K562 (cell line): Measurements from ENCODE around the gene KISS1. TPM values are rescaled to one million over a fixed set of nuclear protein-coding genes. Genes with fewer than 3 reads are reported as not detected.

Experiments
- COPS2 ChIP-seq: fragments of 450-650 bp; conservative IDR thresholded peaks from 2 replicates; pipeline ENCODE4 v1.6.1; 2016; ENCODE audit warnings: mild to moderate bottlenecking, moderate library complexity
- DNMT1 ChIP-seq: fragments of 450-650 bp; IDR thresholded peaks from 2 replicates; pipeline ENCODE4 v1.6.1; 2016; ENCODE audit warnings: antibody characterized with exemption, mild to moderate bottlenecking
- E2F3 ChIP-seq: fragments of 250-450 bp; sonication (Bioruptor Pico); IDR thresholded peaks from 2 replicates; pipeline ENCODE4 v1.4.0; 2020; ENCODE audit warnings: mild to moderate bottlenecking
- ETV5 ChIP-seq: sonication (generic); formaldehyde crosslinking; IDR thresholded peaks from 2 replicates; pipeline ENCODE4 v1.4.0; 2020; ENCODE audit warnings: low read depth, mild to moderate bottlenecking, missing genetic modification reagents
- HNRNPH1 ChIP-seq: fragments of 200-400 bp; formaldehyde crosslinking; optimal IDR thresholded peaks from 2 replicates; pipeline ENCODE3; 2017; ENCODE audit warnings: low read depth, mild to moderate bottlenecking, low read length, moderate library complexity
- MYC ChIP-seq, 2 experiments: fragments of 250-450 bp in 1 of 2; sonication (Bioruptor Pico) in 1 of 2; IDR thresholded peaks; 2 replicates each; pipeline versions ENCODE4 v1.5.1 to v1.6.1; 2012 to 2021; ENCODE audit warnings: low read depth in 2 of 2, borderline replicate concordance in 1 of 2, improper control_type of control experiment in 1 of 2, low read length in 1 of 2, mild to moderate bottlenecking in 1 of 2, moderate library complexity in 1 of 2
- OTX1 ChIP-seq: fragments of 450-650 bp; formaldehyde crosslinking; IDR thresholded peaks from 2 replicates; pipeline ENCODE4 v1.4.0; 2022; ENCODE audit warnings: mild to moderate bottlenecking
- POU5F1 ChIP-seq: fragments of 150-350 bp; IDR thresholded peaks from 2 replicates; pipeline ENCODE4 v1.6.1; 2014; ENCODE audit warnings: borderline replicate concordance, low read length, low read depth, mild to moderate bottlenecking; ENCODE audit not compliant: partially characterized antibody
- SMARCC2 ChIP-seq: fragments of 450-650 bp; IDR thresholded peaks from 2 replicates; pipeline ENCODE4 v1.6.1; 2017; ENCODE audit warnings: antibody characterized with exemption, moderate library complexity, mild to moderate bottlenecking, low read depth
- STAG1 ChIP-seq: sonication (generic); formaldehyde crosslinking; IDR thresholded peaks from 2 replicates; pipeline ENCODE4 v1.5.0; 2020; ENCODE audit warnings: missing genetic modification reagents, borderline replicate concordance
- ZKSCAN3 ChIP-seq: fragments of 250-450 bp; sonication (Bioruptor Pico); IDR thresholded peaks from 2 replicates; pipeline ENCODE4 v1.4.0; 2020
- ZNF23 ChIP-seq: fragments of 250-450 bp; sonication (Bioruptor Pico); IDR thresholded peaks from 2 replicates; pipeline ENCODE4 v1.4.0; 2020; ENCODE audit warnings: mild to moderate bottlenecking
- ZNF384 ChIP-seq: IDR thresholded peaks from 2 replicates; pipeline ENCODE4 v1.6.1; 2012; ENCODE audit warnings: low read depth, low read length, improper control_type of control experiment
- ZNF507 ChIP-seq: conservative IDR thresholded peaks from 2 replicates; pipeline ENCODE4 v1.6.1; 2017; ENCODE audit warnings: missing genetic modification characterization, missing compliant biosample characterization
- ZNF780A ChIP-seq: fragments of 250-450 bp; sonication (Bioruptor Pico); IDR thresholded peaks from 2 replicates; pipeline ENCODE4 v1.5.0; 2021; ENCODE audit warnings: mild to moderate bottlenecking
- polyA plus RNA-seq, 8 experiments: library from polyadenylated mRNA; depleted of rRNA in 4 of 8; stranded (reverse) in 5 of 8; unstranded in 3 of 8; fragments of >200 nt; fragmentation: Nextera tagmentation in 2 of 8; fragmentation: Illumina TruSeq in 1 of 8; extraction: Ambion mirVana in 2 of 8; extraction: Trizol in 1 of 8; gene quantifications; 2 replicates each; pipeline versions ENCODE4 v1.2.1 to v1.2.3, GENCODE V29; 2011 to 2014; ENCODE audit warnings: inconsistent platforms in 1 of 8, missing spikeins in 1 of 8
- total RNA-seq, 7 experiments: library from RNA; depleted of rRNA in 6 of 7; stranded (reverse); fragments of >200 nt in 6 of 7; fragmentation: Illumina TruSeq in 2 of 7; extraction: Trizol in 2 of 7; gene quantifications; 2 replicates each; pipeline versions ENCODE4 v1.2.1 to v1.2.3, GENCODE V29; 2011 to 2021; ENCODE audit warnings: low replicate concordance in 1 of 7
- TF ChIP-seq, protein P1 (sequence below): fragments of 200-400 bp; formaldehyde crosslinking; IDR thresholded peaks from 2 replicates; pipeline ENCODE4 v1.6.1; 2017; ENCODE audit warnings: mild to moderate bottlenecking, low read depth, low read length, moderate library complexity
- TF ChIP-seq, protein P2 (sequence below): fragments of 450-650 bp; IDR thresholded peaks from 2 replicates; pipeline ENCODE4 v1.6.1; 2016; ENCODE audit warnings: low read depth

The KISS1 gene
- total and polyA plus RNA-seq, 9 of the 15 experiments (the other 6 are each of a cell fraction or from before 2014, with no cell fraction given), result 0.31 TPM; not detected in 8

DNA sequence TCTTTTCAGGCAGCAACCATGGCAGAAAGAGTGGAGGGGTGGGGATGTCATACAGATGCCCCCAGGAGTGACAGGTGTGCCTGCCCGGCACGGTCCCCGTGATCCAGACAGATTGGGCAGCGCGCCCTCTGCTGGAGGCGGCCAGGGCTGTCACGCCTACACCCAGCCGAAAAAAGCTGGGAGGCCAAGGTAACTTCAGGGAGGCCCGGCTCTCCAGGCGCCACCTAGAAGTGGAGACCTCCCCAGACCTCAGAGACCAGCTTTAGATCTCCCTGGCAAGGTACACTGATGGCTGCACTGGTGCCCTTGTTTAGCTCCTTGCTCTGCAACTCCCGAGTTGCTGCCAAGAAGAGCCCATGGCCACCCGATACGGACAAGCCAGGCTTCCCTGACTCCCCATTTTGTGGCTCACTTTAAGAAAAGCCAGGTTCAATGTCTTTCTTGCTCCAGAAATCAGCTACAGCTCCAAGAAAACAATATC, 10.9 kb upstream of the KISS1 start (continued):
- TF ChIP-seq OTX1 (CRISPR knock-in tag), result peak; percentile 53; the same call in 1 of the 2 replicates
- no peak for TF ChIP-seq ZNF780A
- TF ChIP-seq DNMT1, result no peak
- no peak for TF ChIP-seq ZNF507 (tag)
- no peak for TF ChIP-seq ETV5
- TF ChIP-seq, protein P1, sequence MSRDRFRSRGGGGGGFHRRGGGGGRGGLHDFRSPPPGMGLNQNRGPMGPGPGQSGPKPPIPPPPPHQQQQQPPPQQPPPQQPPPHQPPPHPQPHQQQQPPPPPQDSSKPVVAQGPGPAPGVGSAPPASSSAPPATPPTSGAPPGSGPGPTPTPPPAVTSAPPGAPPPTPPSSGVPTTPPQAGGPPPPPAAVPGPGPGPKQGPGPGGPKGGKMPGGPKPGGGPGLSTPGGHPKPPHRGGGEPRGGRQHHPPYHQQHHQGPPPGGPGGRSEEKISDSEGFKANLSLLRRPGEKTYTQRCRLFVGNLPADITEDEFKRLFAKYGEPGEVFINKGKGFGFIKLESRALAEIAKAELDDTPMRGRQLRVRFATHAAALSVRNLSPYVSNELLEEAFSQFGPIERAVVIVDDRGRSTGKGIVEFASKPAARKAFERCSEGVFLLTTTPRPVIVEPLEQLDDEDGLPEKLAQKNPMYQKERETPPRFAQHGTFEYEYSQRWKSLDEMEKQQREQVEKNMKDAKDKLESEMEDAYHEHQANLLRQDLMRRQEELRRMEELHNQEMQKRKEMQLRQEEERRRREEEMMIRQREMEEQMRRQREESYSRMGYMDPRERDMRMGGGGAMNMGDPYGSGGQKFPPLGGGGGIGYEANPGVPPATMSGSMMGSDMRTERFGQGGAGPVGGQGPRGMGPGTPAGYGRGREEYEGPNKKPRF, result no peak
- TF ChIP-seq SMARCC2, result no peak
- TF ChIP-seq MYC (IDR thresholded peaks at IDR 0.05; ENCODE audit: low read depth, low read length), result no peak
- TF ChIP-seq MYC (CRISPR knock-in tag; IDR thresholded peaks at IDR 0.05; ENCODE audit: borderline replicate concordance, low read depth), result no peak
- no peak for TF ChIP-seq ZNF23 (CRISPR knock-in tag)
- no peak for TF ChIP-seq HNRNPH1
- TF ChIP-seq STAG1 (CRISPR knock-in tag), result peak; percentile 57; the same call in 1 of the 2 replicates
- no peak for TF ChIP-seq POU5F1
- TF ChIP-seq COPS2, result no peak
- TF ChIP-seq ZKSCAN3 (CRISPR knock-in tag), result no peak
- TF ChIP-seq, protein P2, sequence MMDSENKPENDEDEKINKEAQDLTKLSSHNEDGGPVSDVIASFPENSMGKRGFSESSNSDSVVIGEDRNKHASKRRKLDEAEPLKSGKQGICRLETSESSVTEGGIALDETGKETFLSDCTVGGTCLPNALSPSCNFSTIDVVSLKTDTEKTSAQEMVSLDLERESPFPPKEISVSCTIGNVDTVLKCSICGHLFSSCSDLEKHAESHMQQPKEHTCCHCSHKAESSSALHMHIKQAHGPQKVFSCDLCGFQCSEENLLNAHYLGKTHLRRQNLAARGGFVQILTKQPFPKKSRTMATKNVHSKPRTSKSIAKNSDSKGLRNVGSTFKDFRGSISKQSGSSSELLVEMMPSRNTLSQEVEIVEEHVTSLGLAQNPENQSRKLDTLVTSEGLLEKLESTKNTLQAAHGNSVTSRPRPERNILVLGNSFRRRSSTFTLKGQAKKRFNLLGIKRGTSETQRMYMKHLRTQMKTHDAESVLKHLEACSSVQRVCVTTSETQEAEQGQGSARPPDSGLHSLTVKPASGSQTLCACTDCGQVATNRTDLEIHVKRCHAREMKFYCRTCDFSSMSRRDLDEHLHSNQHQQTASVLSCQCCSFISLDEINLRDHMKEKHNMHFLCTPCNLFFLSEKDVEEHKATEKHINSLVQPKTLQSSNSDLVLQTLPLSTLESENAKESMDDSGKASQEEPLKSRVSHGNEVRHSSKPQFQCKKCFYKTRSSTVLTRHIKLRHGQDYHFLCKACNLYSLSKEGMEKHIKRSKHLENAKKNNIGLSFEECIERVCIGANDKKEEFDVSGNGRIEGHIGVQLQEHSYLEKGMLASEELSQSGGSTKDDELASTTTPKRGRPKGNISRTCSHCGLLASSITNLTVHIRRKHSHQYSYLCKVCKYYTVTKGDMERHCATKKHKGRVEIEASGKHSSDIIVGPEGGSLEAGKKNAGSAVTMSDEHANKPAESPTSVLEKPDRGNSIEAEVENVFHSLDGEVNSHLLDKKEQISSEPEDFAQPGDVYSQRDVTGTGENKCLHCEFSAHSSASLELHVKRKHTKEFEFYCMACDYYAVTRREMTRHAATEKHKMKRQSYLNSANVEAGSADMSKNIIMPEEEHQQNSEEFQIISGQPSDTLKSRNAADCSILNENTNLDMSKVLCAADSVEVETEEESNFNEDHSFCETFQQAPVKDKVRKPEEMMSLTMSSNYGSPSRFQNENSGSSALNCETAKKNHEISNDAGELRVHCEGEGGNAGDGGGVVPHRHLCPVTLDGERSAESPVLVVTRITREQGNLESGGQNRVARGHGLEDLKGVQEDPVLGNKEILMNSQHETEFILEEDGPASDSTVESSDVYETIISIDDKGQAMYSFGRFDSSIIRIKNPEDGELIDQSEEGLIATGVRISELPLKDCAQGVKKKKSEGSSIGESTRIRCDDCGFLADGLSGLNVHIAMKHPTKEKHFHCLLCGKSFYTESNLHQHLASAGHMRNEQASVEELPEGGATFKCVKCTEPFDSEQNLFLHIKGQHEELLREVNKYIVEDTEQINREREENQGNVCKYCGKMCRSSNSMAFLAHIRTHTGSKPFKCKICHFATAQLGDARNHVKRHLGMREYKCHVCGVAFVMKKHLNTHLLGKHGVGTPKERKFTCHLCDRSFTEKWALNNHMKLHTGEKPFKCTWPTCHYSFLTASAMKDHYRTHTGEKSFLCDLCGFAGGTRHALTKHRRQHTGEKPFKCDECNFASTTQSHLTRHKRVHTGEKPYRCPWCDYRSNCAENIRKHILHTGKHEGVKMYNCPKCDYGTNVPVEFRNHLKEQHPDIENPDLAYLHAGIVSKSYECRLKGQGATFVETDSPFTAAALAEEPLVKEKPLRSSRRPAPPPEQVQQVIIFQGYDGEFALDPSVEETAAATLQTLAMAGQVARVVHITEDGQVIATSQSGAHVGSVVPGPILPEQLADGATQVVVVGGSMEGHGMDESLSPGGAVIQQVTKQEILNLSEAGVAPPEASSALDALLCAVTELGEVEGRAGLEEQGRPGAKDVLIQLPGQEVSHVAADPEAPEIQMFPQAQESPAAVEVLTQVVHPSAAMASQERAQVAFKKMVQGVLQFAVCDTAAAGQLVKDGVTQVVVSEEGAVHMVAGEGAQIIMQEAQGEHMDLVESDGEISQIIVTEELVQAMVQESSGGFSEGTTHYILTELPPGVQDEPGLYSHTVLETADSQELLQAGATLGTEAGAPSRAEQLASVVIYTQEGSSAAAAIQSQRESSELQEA, result no peak
- 0 out of 2 replicates have a peak, but pooled peaks have one; percentile 28 for TF ChIP-seq E2F3
- TF ChIP-seq ZNF384, result 0 out of 2 replicates have a peak, but pooled peaks have one; percentile 10
